ENCODE measurements around the gene AGBL1. TPM values are rescaled to one million over a fixed set of nuclear protein-coding genes. Genes with fewer than 3 reads are reported as not detected.

Gene AGBL1
- total RNA-seq, 1 donor from 2014 or later: not detected

DNA sequence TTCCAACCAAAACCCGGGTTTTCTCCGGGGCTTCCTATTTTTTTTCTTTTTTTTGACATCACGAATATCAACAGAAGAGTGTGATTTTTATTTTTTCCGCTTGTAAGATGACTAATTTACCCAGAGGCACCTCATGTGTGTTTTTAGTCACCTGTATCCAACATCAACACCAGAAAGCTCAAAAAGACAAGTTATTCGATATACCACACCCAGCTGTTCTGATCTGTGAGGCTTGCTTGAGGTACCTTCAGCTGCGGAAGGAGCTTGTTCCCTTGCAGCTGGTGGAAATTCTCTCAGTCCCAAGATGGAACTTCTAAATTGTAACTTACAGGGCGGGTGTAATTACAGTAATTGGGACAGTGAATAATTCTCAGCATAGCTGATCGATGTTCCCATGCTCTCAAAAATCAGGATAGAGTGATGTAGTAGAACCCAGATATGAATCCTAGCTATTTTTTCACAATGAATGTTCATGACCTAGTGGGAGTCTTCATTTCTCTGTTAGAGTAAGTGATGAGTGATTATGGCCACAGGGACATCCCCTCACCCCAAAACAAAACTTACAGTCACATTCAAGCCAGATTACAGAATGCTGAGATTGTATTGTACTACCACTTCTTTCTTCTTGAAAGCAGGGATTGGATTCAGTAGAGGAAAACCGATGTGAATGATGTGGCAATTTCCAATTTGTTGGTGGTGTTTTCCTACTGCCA, 232.1 kb downstream of the AGBL1 start:
- no peak for FAIRE-seq

GRCh38 chr15:86312486-86312885, 232.8 kb downstream of the AGBL1 start:
- no peaks in the 10 kb centered on the region for H3K27me3 ChIP-seq (ENCODE audit: insufficient read depth, low read length)
- TF ChIP-seq EZH2 (IDR thresholded peaks at IDR 0.05; ENCODE audit: insufficient read depth, low read length): no peak
- TF ChIP-seq, protein P1, sequence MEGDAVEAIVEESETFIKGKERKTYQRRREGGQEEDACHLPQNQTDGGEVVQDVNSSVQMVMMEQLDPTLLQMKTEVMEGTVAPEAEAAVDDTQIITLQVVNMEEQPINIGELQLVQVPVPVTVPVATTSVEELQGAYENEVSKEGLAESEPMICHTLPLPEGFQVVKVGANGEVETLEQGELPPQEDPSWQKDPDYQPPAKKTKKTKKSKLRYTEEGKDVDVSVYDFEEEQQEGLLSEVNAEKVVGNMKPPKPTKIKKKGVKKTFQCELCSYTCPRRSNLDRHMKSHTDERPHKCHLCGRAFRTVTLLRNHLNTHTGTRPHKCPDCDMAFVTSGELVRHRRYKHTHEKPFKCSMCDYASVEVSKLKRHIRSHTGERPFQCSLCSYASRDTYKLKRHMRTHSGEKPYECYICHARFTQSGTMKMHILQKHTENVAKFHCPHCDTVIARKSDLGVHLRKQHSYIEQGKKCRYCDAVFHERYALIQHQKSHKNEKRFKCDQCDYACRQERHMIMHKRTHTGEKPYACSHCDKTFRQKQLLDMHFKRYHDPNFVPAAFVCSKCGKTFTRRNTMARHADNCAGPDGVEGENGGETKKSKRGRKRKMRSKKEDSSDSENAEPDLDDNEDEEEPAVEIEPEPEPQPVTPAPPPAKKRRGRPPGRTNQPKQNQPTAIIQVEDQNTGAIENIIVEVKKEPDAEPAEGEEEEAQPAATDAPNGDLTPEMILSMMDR (IDR thresholded peaks at IDR 0.05; ENCODE audit: insufficient read depth, low read depth, low read length): no peak
- H3K27ac Mint-ChIP-seq (ENCODE audit: unreplicated experiment): no peak overlapping the region
- no peaks in the 10 kb centered on the region for H3K36me3 Mint-ChIP-seq (ENCODE audit: low read depth, unreplicated experiment)
- H3K4me3 Mint-ChIP-seq (ENCODE audit: unreplicated experiment): no peak overlapping the region
- H3K36me3 ChIP-seq (ENCODE audit: insufficient read depth, low read length): no peaks in the 10 kb centered on the region
- no peaks in the 10 kb centered on the region for H3K9me3 Mint-ChIP-seq (ENCODE audit: unreplicated experiment)
- no peak overlapping the region for H3K4me2 ChIP-seq (ENCODE audit: low read length)
- peaks cover 6% of the 10 kb centered on the region for H3K4me1 Mint-ChIP-seq (ENCODE audit: low read depth, unreplicated experiment)
- no peak overlapping the region for H3K9ac ChIP-seq (ENCODE audit: low read length)
- H3K27me3 Mint-ChIP-seq (ENCODE audit: low read depth, unreplicated experiment): peaks cover 5% of the 10 kb centered on the region
- no peaks in the 10 kb centered on the region for H4K20me1 ChIP-seq (ENCODE audit: insufficient read depth, low read length)
- H3K9me3 ChIP-seq (ENCODE audit: insufficient read depth, low read depth, low read length): no peaks in the 10 kb centered on the region
- H3K4me3 ChIP-seq (ENCODE audit: insufficient read depth, low read depth, low read length): no peak overlapping the region
- H3K79me2 ChIP-seq (ENCODE audit: insufficient read depth, low read length): no peaks in the 10 kb centered on the region
- H3K4me1 ChIP-seq (ENCODE audit: insufficient read depth, low read length): no peaks in the 10 kb centered on the region
- H2AFZ ChIP-seq (ENCODE audit: low read depth, low read length): no peak overlapping the region
- H3K27ac ChIP-seq (ENCODE audit: low read depth, low read length): no peak overlapping the region
- no peak for FAIRE-seq
- no peak for DNase-seq (ENCODE audit: low read depth)

More for the DNA sequence above, 232.1 kb downstream of the AGBL1 start:
- no peaks in the 10 kb centered on the region for H3K4me1 ChIP-seq (ENCODE audit: insufficient read depth, low read length)
- no peak for DNase-seq (ENCODE audit: low read depth)
- no peak overlapping the region for H3K4me2 ChIP-seq (ENCODE audit: low read length)
- H3K4me3 ChIP-seq (ENCODE audit: insufficient read depth, low read depth, low read length): no peak overlapping the region
- no peak overlapping the region for H3K9ac ChIP-seq (ENCODE audit: low read length)
- no peak overlapping the region for H3K27ac ChIP-seq (ENCODE audit: low read depth, low read length)
- Mint-ChIP-seq H3K4me1 (ENCODE audit: low read depth, unreplicated experiment) (peaks cover 6% of the 10 kb centered on the region), H3K27ac (ENCODE audit: unreplicated experiment) (no peak overlapping the region), H3K27me3 (ENCODE audit: low read depth, unreplicated experiment) (peaks cover 5% of the 10 kb centered on the region), H3K9me3 (ENCODE audit: unreplicated experiment) (no peaks in the 10 kb centered on the region), H3K36me3 (ENCODE audit: low read depth, unreplicated experiment) (no peaks in the 10 kb centered on the region), H3K4me3 (ENCODE audit: unreplicated experiment) (no peak overlapping the region)
- H2AFZ ChIP-seq (ENCODE audit: low read depth, low read length): no peak overlapping the region
- H3K79me2 ChIP-seq (ENCODE audit: insufficient read depth, low read length): no peaks in the 10 kb centered on the region
- TF ChIP-seq, protein P1 (IDR thresholded peaks at IDR 0.05; ENCODE audit: insufficient read depth, low read depth, low read length): no peak
- TF ChIP-seq EZH2 (IDR thresholded peaks at IDR 0.05; ENCODE audit: insufficient read depth, low read length): no peak
- H4K20me1 ChIP-seq (ENCODE audit: insufficient read depth, low read length): no peaks in the 10 kb centered on the region
- H3K27me3 ChIP-seq (ENCODE audit: insufficient read depth, low read length): no peaks in the 10 kb centered on the region
- no peaks in the 10 kb centered on the region for H3K36me3 ChIP-seq (ENCODE audit: insufficient read depth, low read length)
- no peaks in the 10 kb centered on the region for H3K9me3 ChIP-seq (ENCODE audit: insufficient read depth, low read depth, low read length)

DNA sequence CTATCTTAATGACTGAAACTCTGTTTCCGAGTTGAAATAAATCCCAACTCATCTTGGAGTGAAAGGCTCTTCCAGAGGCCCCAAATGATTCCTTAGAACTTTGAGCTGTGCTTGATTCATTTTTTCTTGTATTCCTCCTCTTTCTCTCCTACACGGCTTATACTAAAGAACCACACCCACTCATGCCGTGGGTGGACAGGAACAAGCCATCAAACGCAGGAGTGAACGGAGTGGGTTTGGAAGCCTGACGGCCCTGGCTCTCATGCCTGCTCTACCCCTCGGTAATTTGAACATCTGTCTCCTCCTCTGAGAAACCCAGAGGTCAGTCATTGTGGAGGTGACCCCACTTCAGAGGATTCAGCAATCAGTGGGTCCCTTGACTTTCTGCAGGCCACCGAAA, 236.5 kb downstream of the AGBL1 start:
- Histone ChIP-seq H3K36me3 (ENCODE audit: insufficient read depth, low read length) (no peaks in the 10 kb centered on the region), H3K4me3 (ENCODE audit: insufficient read depth, low read depth, low read length) (no peak overlapping the region), H3K4me1 (ENCODE audit: insufficient read depth, low read length) (no peaks in the 10 kb centered on the region), H2AFZ (ENCODE audit: low read depth, low read length) (no peak overlapping the region), H4K20me1 (ENCODE audit: insufficient read depth, low read length) (no peaks in the 10 kb centered on the region), H3K9me3 (ENCODE audit: insufficient read depth, low read depth, low read length) (no peaks in the 10 kb centered on the region), H3K4me2 (ENCODE audit: low read length) (no peak overlapping the region), H3K79me2 (ENCODE audit: insufficient read depth, low read length) (no peaks in the 10 kb centered on the region), H3K9ac (ENCODE audit: low read length) (no peak overlapping the region), H3K27me3 (ENCODE audit: insufficient read depth, low read length) (no peaks in the 10 kb centered on the region), H3K27ac (ENCODE audit: low read depth, low read length) (no peak overlapping the region)
- no peak overlapping the region for H3K4me3 Mint-ChIP-seq (ENCODE audit: unreplicated experiment)
- H3K9me3 Mint-ChIP-seq (ENCODE audit: unreplicated experiment): no peaks in the 10 kb centered on the region
- H3K27me3 Mint-ChIP-seq (ENCODE audit: low read depth, unreplicated experiment): peaks cover 5% of the 10 kb centered on the region
- no peak for TF ChIP-seq EZH2 (IDR thresholded peaks at IDR 0.05; ENCODE audit: insufficient read depth, low read length)
- TF ChIP-seq, protein P1 (IDR thresholded peaks at IDR 0.05; ENCODE audit: insufficient read depth, low read depth, low read length): no peak
- DNase-seq (ENCODE audit: low read depth): no peak
- no peaks in the 10 kb centered on the region for H3K36me3 Mint-ChIP-seq (ENCODE audit: low read depth, unreplicated experiment)
- peaks cover 6% of the 10 kb centered on the region for H3K4me1 Mint-ChIP-seq (ENCODE audit: low read depth, unreplicated experiment)
- no peak overlapping the region for H3K27ac Mint-ChIP-seq (ENCODE audit: unreplicated experiment)
- no peak for FAIRE-seq
